Measurements from ENCODE around the gene PIEZO2.

Gene PIEZO2

DNA sequence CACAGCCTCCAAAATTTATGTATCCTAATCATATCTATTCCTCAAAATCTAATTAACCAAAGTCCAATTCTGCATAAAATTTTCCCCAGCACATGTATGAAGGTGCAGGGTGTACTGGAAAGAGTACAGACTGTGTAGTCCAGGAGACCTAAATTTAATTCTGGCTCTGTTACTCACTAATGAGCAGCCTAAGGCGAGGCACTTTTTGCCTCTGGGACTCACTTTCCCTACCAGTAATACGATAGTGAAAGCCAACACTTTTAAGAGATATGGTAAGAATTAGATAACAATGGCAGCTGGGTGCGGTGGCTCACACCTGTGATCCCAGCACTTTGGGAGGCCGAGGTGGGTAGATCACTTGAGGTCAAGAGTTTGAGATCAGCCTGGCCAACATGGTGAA, 177.7 kb downstream of the PIEZO2 start:
- no peaks in the 10 kb centered on the region for H3K9me3 ChIP-seq (ENCODE audit: control insufficient read depth, low read length)
- H3K4me1 ChIP-seq (ENCODE audit: control insufficient read depth, insufficient read depth, low read length) = no peaks in the 10 kb centered on the region
- H3K27me3 ChIP-seq (ENCODE audit: control insufficient read depth, insufficient read depth, low read length) = no peaks in the 10 kb centered on the region
- no peak overlapping the region for H3K4me3 ChIP-seq (ENCODE audit: low read length)
- H3K9ac ChIP-seq (ENCODE audit: low read length) = no peak overlapping the region
- no peaks in the 10 kb centered on the region for H3K36me3 ChIP-seq (ENCODE audit: control insufficient read depth, insufficient read depth, low read length)

- Histone ChIP-seq H3K9me3 (ENCODE audit: control insufficient read depth, low read length) (no peaks in the 10 kb centered on the region), H3K4me3 (ENCODE audit: low read length) (no peak overlapping the region), H3K36me3 (ENCODE audit: control insufficient read depth, insufficient read depth, low read length) (no peaks in the 10 kb centered on the region), H3K27me3 (ENCODE audit: control insufficient read depth, insufficient read depth, low read length) (no peaks in the 10 kb centered on the region), H3K9ac (ENCODE audit: low read length) (no peak overlapping the region), H3K4me1 (ENCODE audit: control insufficient read depth, insufficient read depth, low read length) (no peaks in the 10 kb centered on the region)
Observed at GRCh38 chr18:10965119-10965518, 184.2 kb downstream of the PIEZO2 start.

DNA sequence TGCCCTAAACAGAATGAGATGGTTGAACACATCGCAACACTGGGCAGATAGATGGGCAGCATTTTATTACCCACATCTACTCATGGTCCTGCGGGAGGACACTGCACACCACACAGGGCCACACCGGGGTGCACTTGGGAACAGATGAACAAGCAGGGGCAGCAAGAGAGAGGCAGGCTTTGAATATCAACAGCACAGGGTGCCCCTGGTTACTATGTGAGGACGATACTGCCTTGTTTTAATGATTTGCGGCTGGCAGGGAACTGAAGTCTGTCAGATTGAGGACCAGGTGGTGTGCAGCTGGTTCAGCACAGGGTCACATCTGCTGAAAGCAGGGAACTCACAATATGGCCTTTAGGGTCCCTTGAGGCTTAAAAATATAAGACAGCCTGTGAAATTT, 195.7 kb downstream of the PIEZO2 start:
- Histone ChIP-seq H3K27me3 (ENCODE audit: control insufficient read depth, insufficient read depth, low read length) (no peaks in the 10 kb centered on the region), H3K4me1 (ENCODE audit: control insufficient read depth, insufficient read depth, low read length) (no peaks in the 10 kb centered on the region), H3K4me3 (ENCODE audit: low read length) (no peak overlapping the region), H3K9ac (ENCODE audit: low read length) (no peak overlapping the region), H3K9me3 (ENCODE audit: control insufficient read depth, low read length) (no peaks in the 10 kb centered on the region), H3K36me3 (ENCODE audit: control insufficient read depth, insufficient read depth, low read length) (no peaks in the 10 kb centered on the region)

DNA sequence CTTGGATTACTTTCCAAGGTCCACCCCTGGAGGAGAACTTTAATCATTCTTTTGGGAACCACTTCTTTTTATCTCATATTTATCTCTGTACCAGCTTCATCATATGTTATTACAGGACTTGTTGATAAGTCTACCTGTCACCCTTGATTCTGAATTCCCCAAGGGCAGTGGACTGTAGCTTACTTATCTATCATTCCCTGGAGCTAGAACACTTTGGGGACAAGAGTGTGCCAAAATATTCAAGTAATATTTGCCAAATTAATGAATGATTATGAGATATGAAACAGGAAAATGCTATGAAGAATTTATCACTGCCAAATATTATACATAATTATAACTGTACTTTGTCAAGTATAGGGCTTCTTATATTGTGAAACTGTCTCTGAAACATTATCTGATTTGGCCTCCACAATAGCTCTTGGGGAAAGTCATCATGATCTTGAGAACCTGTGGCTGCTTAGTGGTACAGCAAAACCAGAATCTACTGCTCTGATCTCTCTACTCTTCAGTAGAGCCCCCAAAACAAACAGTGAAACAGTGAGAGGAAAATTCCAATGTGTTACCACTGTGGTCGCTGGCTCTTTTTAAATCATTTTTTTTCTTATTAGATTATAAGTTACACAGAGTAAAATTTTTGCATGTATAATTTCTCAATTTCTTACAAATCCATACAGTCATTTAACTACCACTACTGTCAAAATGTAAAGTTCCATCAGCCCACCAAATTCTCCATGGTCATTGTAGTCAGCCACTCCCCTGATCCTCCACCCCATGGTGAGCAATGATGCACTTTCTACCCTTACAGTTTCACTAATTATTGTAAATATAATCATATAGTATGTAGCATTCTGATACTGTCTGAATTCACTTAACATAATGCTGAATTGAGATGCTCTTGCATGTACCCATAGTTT, 197.5 kb downstream of the PIEZO2 start:
- Histone ChIP-seq H3K36me3 (ENCODE audit: control insufficient read depth, insufficient read depth, low read length) (no peaks in the 10 kb centered on the region), H3K27me3 (ENCODE audit: control insufficient read depth, insufficient read depth, low read length) (no peaks in the 10 kb centered on the region), H3K9me3 (ENCODE audit: control insufficient read depth, low read length) (no peaks in the 10 kb centered on the region), H3K4me1 (ENCODE audit: control insufficient read depth, insufficient read depth, low read length) (no peaks in the 10 kb centered on the region), H3K4me3 (ENCODE audit: low read length) (no peak overlapping the region), H3K9ac (ENCODE audit: low read length) (no peak overlapping the region)

- Histone ChIP-seq H3K4me1 (ENCODE audit: control insufficient read depth, insufficient read depth, low read length) (no peaks in the 10 kb centered on the region), H3K36me3 (ENCODE audit: control insufficient read depth, insufficient read depth, low read length) (no peaks in the 10 kb centered on the region), H3K9ac (ENCODE audit: low read length) (no peak overlapping the region), H3K9me3 (ENCODE audit: control insufficient read depth, low read length) (no peaks in the 10 kb centered on the region), H3K27me3 (ENCODE audit: control insufficient read depth, insufficient read depth, low read length) (no peaks in the 10 kb centered on the region), H3K4me3 (ENCODE audit: low read length) (no peak overlapping the region)
Observed at GRCh38 chr18:10950876-10951630, 198.3 kb downstream of the PIEZO2 start.

- H3K4me1 ChIP-seq (ENCODE audit: control insufficient read depth, insufficient read depth, low read length) = no peaks in the 10 kb centered on the region
- no peaks in the 10 kb centered on the region for H3K27me3 ChIP-seq (ENCODE audit: control insufficient read depth, insufficient read depth, low read length)
- H3K4me3 ChIP-seq (ENCODE audit: low read length) = no peak overlapping the region
- peaks cover 4% of the 10 kb centered on the region for H3K9me3 ChIP-seq (ENCODE audit: control insufficient read depth, low read length)
- no peak overlapping the region for H3K9ac ChIP-seq (ENCODE audit: low read length)
- no peaks in the 10 kb centered on the region for H3K36me3 ChIP-seq (ENCODE audit: control insufficient read depth, insufficient read depth, low read length)
Observed at GRCh38 chr18:10950080-10950875, 199.1 kb downstream of the PIEZO2 start.

- Histone ChIP-seq H3K9me3 (ENCODE audit: control insufficient read depth, low read length) (peaks cover 4% of the 10 kb centered on the region), H3K4me3 (ENCODE audit: low read length) (no peak overlapping the region), H3K9ac (ENCODE audit: low read length) (no peak overlapping the region), H3K36me3 (ENCODE audit: control insufficient read depth, insufficient read depth, low read length) (no peaks in the 10 kb centered on the region), H3K4me1 (ENCODE audit: control insufficient read depth, insufficient read depth, low read length) (no peaks in the 10 kb centered on the region), H3K27me3 (ENCODE audit: control insufficient read depth, insufficient read depth, low read length) (no peaks in the 10 kb centered on the region)
Observed at GRCh38 chr18:10949655-10950054, 199.7 kb downstream of the PIEZO2 start.

GRCh38 chr18:10948421-10948820, 200.9 kb downstream of the PIEZO2 start:
- peaks cover 4% of the 10 kb centered on the region for H3K9me3 ChIP-seq (ENCODE audit: control insufficient read depth, low read length)

GRCh38 chr18:10946058-10946457, 203.3 kb downstream of the PIEZO2 start:
- Histone ChIP-seq H3K36me3 (ENCODE audit: control insufficient read depth, insufficient read depth, low read length) (no peaks in the 10 kb centered on the region), H3K27me3 (ENCODE audit: control insufficient read depth, insufficient read depth, low read length) (no peaks in the 10 kb centered on the region), H3K4me3 (ENCODE audit: low read length) (no peak overlapping the region), H3K4me1 (ENCODE audit: control insufficient read depth, insufficient read depth, low read length) (no peaks in the 10 kb centered on the region), H3K9me3 (ENCODE audit: control insufficient read depth, low read length) (peaks cover 4% of the 10 kb centered on the region), H3K9ac (ENCODE audit: low read length) (no peak overlapping the region)

More at GRCh38 chr18:10948421-10948820, 200.9 kb downstream of the PIEZO2 start:
- no peaks in the 10 kb centered on the region for H3K36me3 ChIP-seq (ENCODE audit: control insufficient read depth, insufficient read depth, low read length)
- H3K4me1 ChIP-seq (ENCODE audit: control insufficient read depth, insufficient read depth, low read length) = no peaks in the 10 kb centered on the region
- H3K27me3 ChIP-seq (ENCODE audit: control insufficient read depth, insufficient read depth, low read length) = no peaks in the 10 kb centered on the region
- H3K9ac ChIP-seq (ENCODE audit: low read length) = no peak overlapping the region
- H3K4me3 ChIP-seq (ENCODE audit: low read length) = no peak overlapping the region

- Histone ChIP-seq H3K36me3 (ENCODE audit: control insufficient read depth, insufficient read depth, low read length) (no peaks in the 10 kb centered on the region), H3K4me3 (ENCODE audit: low read length) (no peak overlapping the region), H3K9ac (ENCODE audit: low read length) (no peak overlapping the region), H3K9me3 (ENCODE audit: control insufficient read depth, low read length) (peaks cover 4% of the 10 kb centered on the region), H3K4me1 (ENCODE audit: control insufficient read depth, insufficient read depth, low read length) (no peaks in the 10 kb centered on the region), H3K27me3 (ENCODE audit: control insufficient read depth, insufficient read depth, low read length) (no peaks in the 10 kb centered on the region)
Observed at GRCh38 chr18:10942998-10943397, 206.4 kb downstream of the PIEZO2 start.

DNA sequence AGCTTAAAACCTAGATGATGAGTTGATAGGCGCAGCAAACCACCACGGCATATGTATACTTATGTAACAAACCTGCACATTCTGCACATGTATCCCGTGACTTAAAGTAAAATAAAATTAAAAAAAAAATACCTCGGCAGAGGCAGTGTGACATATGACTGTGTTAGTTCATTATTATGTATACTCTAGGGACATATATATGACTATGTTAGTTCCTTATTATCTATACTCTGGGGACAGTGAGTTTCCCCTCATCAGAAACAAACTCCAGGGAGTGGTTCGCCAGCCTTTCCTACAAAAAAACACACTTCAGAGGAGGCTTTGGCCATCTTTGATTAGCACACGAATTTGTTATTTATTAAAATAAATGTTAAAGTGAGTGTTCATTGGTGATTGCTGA, 209.5 kb downstream of the PIEZO2 start:
- H3K27me3 ChIP-seq (ENCODE audit: control insufficient read depth, insufficient read depth, low read length) = no peaks in the 10 kb centered on the region
- no peaks in the 10 kb centered on the region for H3K9me3 ChIP-seq (ENCODE audit: control insufficient read depth, low read length)
- no peak overlapping the region for H3K9ac ChIP-seq (ENCODE audit: low read length)
- H3K4me3 ChIP-seq (ENCODE audit: low read length) = no peak overlapping the region
- H3K4me1 ChIP-seq (ENCODE audit: control insufficient read depth, insufficient read depth, low read length) = no peaks in the 10 kb centered on the region
- no peaks in the 10 kb centered on the region for H3K36me3 ChIP-seq (ENCODE audit: control insufficient read depth, insufficient read depth, low read length)
